Naive thymus-derived CD8-positive, alpha-beta T cell (primary cell): ENCODE measurements around the gene FNIP2. TPM values are rescaled to one million over a fixed set of nuclear protein-coding genes. Genes with fewer than 3 reads are reported as not detected.
"Not testable (repeated sequence)": the region's sequence is repeated elsewhere in the genome, so short reads cannot be mapped to it uniquely, and the experiment has no call there.

Experiments
- ATAC-seq, 2 donors: fragments of 150-1000 bp; cut with Tn5 transposase in 1 of 2; sonication (Bioruptor Pico), chemical (Tn5 transposase) in 1 of 2; 1 replicate in 1 of 2; 2 replicates in 1 of 2; pipeline ENCODE4 v1.10.0; 2021; ENCODE audit warnings: mild to moderate bottlenecking in 2 of 2, moderate library complexity in 2 of 2
- POLR2A ChIA-PET: fragments of 350-600 bp; sonication (Branson Sonifier 250); formaldehyde crosslinking; loops from one replicate; lab custom pipeline; 2021; ENCODE audit warnings: antibody characterized with exemption; lab: Charles Lee
- DNase-seq, 10 donors: peaks; one replicate each; pipeline versions ENCODE4 v3.0.0 to v3.0.0-alpha.2; 2020 to 2022
- H3K27ac Mint-ChIP-seq, 10 donors: one replicate each; pipeline ENCODE4 v1.8.0; 2020 to 2022; ENCODE audit warnings: mild to moderate bottlenecking in 10 of 10, mixed read lengths in 10 of 10, moderate library complexity in 4 of 10, inconsistent platforms in 1 of 10
- H3K27me3 Mint-ChIP-seq, 5 donors: one replicate each; pipeline ENCODE4 v1.8.0; 2021 to 2022; ENCODE audit warnings: mixed read lengths in 5 of 5
- H3K36me3 Mint-ChIP-seq, 3 donors: one replicate each; pipeline ENCODE4 v1.8.0; 2020 to 2022; ENCODE audit warnings: mixed read lengths in 3 of 3, mild to moderate bottlenecking in 2 of 3, inconsistent platforms in 1 of 3
- H3K4me1 Mint-ChIP-seq, 4 donors: one replicate each; pipeline ENCODE4 v1.8.0; 2021 to 2022; ENCODE audit warnings: mixed read lengths in 4 of 4
- H3K4me3 Mint-ChIP-seq, 10 donors: one replicate each; pipeline ENCODE4 v1.8.0; 2020 to 2022; ENCODE audit warnings: mild to moderate bottlenecking in 10 of 10, mixed read lengths in 10 of 10, moderate library complexity in 6 of 10, inconsistent platforms in 1 of 10
- H3K9me3 Mint-ChIP-seq, 9 donors: one replicate each; pipeline ENCODE4 v1.8.0; 2020 to 2022; ENCODE audit warnings: mixed read lengths in 9 of 9, mild to moderate bottlenecking in 3 of 9, inconsistent platforms in 1 of 9, moderate library complexity in 1 of 9
- polyA plus RNA-seq, 3 donors: library from polyadenylated mRNA; unstranded; fragments of 300-500 nt; fragmentation: Illumina TruSeq; gene quantifications; one replicate each; pipeline ENCODE4 v1.2.3, GENCODE V29; 2021
- total RNA-seq, 8 experiments: library from RNA in 2 of 8; stranded (reverse) in 2 of 8; gene quantifications; one replicate each; pipeline ENCODE4 v1.2.3 and lab custom pipeline; 2021 to 2026

Gene FNIP2
- total and polyA plus RNA-seq, 5 experiments from 2014 or later, result 2.5 to 10.1 (median 6.7) TPM

DNA sequence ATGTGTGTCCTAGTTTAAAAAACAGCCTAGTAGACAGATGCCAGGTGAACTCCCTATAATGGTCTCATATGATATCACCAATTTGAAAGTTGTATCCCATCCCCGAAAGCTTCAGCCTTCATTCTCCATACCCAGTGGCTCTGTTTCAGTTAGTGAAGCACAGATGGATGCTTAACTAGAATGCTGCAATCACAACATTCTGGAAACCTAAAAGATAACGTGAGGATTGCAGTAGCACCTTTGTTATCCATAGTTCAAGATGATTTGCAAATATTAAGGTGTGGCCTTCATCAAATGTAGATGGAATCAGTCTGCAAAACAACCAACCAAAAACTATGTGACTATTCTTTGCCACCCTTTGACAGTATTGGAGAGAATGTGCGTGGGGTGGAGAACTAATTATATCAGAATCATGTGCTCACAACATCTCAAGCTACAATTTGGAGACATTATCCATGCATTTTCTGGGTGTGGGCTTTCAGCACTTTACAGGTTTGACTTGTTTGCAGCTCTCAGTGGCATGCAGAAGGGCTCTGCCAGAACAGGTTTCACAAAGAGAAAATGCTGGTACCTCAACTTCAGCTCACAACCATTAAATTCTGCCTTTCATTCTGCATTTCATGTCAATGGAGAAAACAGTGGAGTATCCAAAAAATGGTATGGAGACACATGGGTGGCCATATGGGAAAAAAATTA is 27.4 kb upstream of the FNIP2 start:
- peaks cover 0 to 9% (median 5%) of the 10 kb centered on the region in 5 donors for H3K27me3 Mint-ChIP-seq
- no peak for DNase-seq
- H3K36me3 Mint-ChIP-seq, result no peaks in the 10 kb centered on the region
- ATAC-seq, result no peak
- no peaks in the 10 kb centered on the region for H3K4me1 Mint-ChIP-seq
- no peak overlapping the region for H3K4me3 Mint-ChIP-seq
- no peak overlapping the region for H3K27ac Mint-ChIP-seq
- H3K9me3 Mint-ChIP-seq, result peaks cover 0 to 2% (median 0%) of the 10 kb centered on the region in 9 donors
- POLR2A ChIA-PET, result interaction anchor here (0.5 kb wide), 1 partner anchor 63 kb away, joined by 4 read pairs; no protein-coding TSS in a partner anchor

DNA sequence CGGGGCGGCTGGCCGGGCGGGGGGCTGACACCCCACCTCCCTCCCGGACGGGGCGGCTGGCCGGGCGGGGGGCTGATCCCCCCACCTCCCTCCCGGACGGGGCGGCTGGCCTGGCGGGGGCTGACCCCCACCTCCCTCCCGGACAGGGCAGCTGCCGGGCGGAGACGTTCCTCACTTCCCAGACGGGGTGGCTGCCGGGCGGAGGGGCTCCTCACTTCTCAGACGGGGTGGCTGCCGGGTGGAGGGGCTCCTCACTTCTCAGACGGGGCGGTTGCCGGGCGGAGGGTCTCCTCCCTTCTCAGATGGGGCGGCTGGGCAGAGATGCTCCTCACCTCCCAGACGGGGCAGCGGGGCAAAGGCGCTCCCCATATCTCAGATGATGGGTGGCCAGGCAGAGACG is 22.3 kb upstream of the FNIP2 start:
- H3K9me3 Mint-ChIP-seq, H3K36me3 Mint-ChIP-seq, POLR2A ChIA-PET, H3K27me3 Mint-ChIP-seq, ATAC-seq, DNase-seq, H3K4me1 Mint-ChIP-seq, H3K4me3 Mint-ChIP-seq, H3K27ac Mint-ChIP-seq: not testable (repeated sequence)

GRCh38 chr4:158750379-158750778 is 18.4 kb upstream of the FNIP2 start:
- POLR2A ChIA-PET, result no interaction called here
- Mint-ChIP-seq H3K9me3 (peaks cover 0 to 3% (median 0%) of the 10 kb centered on the region in 9 donors), H3K36me3 (no peaks in the 10 kb centered on the region), H3K4me3 (no peak overlapping the region), H3K4me1 (no peaks in the 10 kb centered on the region), H3K27me3 (no peaks in the 10 kb centered on the region), H3K27ac (no peak overlapping the region)
- no peak for DNase-seq
- no peak for ATAC-seq

- H3K4me1 Mint-ChIP-seq, result no peaks in the 10 kb centered on the region
- H3K27me3 Mint-ChIP-seq, result peaks cover 3 to 19% (median 11%) of the 10 kb centered on the region in 5 donors
- POLR2A ChIA-PET, result no interaction called here
- peaks cover 0 to 14% (median 2%) of the 10 kb centered on the region in 9 donors for H3K9me3 Mint-ChIP-seq
- no peak overlapping the region for H3K27ac Mint-ChIP-seq
- no peak for ATAC-seq
- no peak overlapping the region for H3K4me3 Mint-ChIP-seq
- H3K36me3 Mint-ChIP-seq, result peaks cover 0 to 10% (median 9%) of the 10 kb centered on the region in 3 donors
- DNase-seq, result no peak
Measured at GRCh38 chr4:158754385-158755180, 14.2 kb upstream of the FNIP2 start.

- H3K27ac Mint-ChIP-seq, H3K36me3 Mint-ChIP-seq, ATAC-seq, H3K4me3 Mint-ChIP-seq, H3K4me1 Mint-ChIP-seq, DNase-seq, POLR2A ChIA-PET: not testable (repeated sequence)
- peaks cover 3 to 20% (median 11%) of the 10 kb centered on the region in 5 donors for H3K27me3 Mint-ChIP-seq
- H3K9me3 Mint-ChIP-seq, result peaks cover 0 to 14% (median 2%) of the 10 kb centered on the region in 9 donors
Measured at GRCh38 chr4:158755819-158756218, 13.0 kb upstream of the FNIP2 start.

DNA sequence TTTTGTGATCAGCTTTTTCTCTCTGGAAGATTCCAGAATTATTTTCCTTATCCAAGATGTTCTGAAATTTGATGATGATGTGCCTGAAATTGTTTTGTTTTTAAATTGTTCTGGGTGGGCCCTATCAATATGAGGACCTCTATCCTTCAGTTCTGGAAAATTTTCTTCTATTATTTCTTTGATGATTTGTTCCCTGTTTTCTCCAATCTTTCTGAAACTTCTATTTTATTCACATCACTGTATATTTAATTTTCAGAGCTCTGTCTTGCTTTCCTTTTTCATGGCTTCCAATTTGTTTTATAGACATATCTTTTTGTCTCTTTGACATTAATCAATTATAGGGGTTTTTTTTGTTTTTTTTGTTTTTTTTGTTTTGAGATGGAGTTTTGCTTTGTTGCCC is 12.2 kb upstream of the FNIP2 start:
- H3K27me3 Mint-ChIP-seq, result peaks cover 3 to 28% (median 11%) of the 10 kb centered on the region in 5 donors
- DNase-seq, result no peak
- H3K27ac Mint-ChIP-seq, result no peak overlapping the region
- H3K4me3 Mint-ChIP-seq, result no peak overlapping the region
- peaks cover 0 to 10% (median 9%) of the 10 kb centered on the region in 3 donors for H3K36me3 Mint-ChIP-seq
- no peak for ATAC-seq
- no peaks in the 10 kb centered on the region for H3K4me1 Mint-ChIP-seq
- POLR2A ChIA-PET, result no interaction called here
- H3K9me3 Mint-ChIP-seq, result peaks cover 0 to 14% (median 2%) of the 10 kb centered on the region in 9 donors

DNA sequence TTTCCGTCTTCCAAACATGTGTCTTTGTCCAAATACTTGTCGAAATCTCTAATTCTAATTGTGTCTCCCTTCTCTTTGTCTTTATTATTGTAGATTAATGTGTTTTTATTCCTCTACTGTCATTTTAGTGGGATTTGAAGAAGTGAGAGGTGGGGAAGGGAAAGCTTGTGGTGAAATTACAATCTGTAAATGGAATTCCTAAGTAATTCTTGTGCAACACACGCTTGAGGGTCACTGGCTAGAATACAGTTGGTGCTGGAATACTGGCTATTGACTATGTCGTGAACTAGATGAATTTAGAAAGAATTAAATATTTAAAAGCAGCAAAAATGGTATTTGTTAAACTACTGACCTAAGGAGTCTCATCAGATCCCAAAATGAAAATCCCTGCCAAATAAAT is 10.7 kb upstream of the FNIP2 start:
- peaks cover 0 to 10% (median 9%) of the 10 kb centered on the region in 3 donors for H3K36me3 Mint-ChIP-seq
- DNase-seq (no peak), ATAC-seq (no peak)
- H3K27me3 Mint-ChIP-seq, result peaks cover 3 to 32% (median 15%) of the 10 kb centered on the region in 5 donors
- POLR2A ChIA-PET, result no interaction called here
- no peak overlapping the region for H3K27ac Mint-ChIP-seq
- H3K4me1 Mint-ChIP-seq, result no peaks in the 10 kb centered on the region
- peaks cover 0 to 14% (median 2%) of the 10 kb centered on the region in 9 donors for H3K9me3 Mint-ChIP-seq
- H3K4me3 Mint-ChIP-seq, result no peak overlapping the region

DNA sequence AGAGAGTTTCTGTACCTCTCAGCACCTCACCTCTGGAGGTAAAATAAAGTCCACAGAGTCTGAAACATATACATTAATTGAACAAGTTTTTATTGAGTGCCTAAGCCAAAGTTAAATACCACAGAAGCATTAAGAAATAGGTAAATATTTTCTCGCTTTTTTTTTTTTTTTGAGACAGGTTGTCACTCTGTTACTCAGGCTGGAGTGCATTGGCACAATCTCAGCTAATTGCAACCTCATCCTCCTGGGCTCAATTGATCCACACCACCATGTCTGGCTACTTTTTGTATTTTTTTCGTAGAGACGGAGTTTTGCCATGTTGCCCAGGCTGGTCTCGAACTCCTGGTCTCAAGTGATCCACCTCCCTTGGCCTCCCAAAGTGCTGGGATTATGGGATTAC is 10.1 kb upstream of the FNIP2 start:
- DNase-seq (no peak), ATAC-seq (no peak)
- Mint-ChIP-seq H3K27ac (no peak overlapping the region), H3K36me3 (peaks cover 0 to 10% (median 9%) of the 10 kb centered on the region in 3 donors), H3K4me3 (no peak overlapping the region), H3K4me1 (no peaks in the 10 kb centered on the region), H3K9me3 (peaks cover 0 to 14% (median 2%) of the 10 kb centered on the region in 9 donors), H3K27me3 (peaks cover 3 to 33% (median 15%) of the 10 kb centered on the region in 5 donors)
- POLR2A ChIA-PET, result no interaction called here

GRCh38 chr4:158759539-158759938 is 9.3 kb upstream of the FNIP2 start:
- ATAC-seq, H3K36me3 Mint-ChIP-seq, H3K4me3 Mint-ChIP-seq, POLR2A ChIA-PET, H3K27ac Mint-ChIP-seq, DNase-seq, H3K4me1 Mint-ChIP-seq: not testable (repeated sequence)
- Mint-ChIP-seq H3K9me3 (peaks cover 0 to 14% (median 2%) of the 10 kb centered on the region in 9 donors), H3K27me3 (peaks cover 3 to 34% (median 15%) of the 10 kb centered on the region in 5 donors)

GRCh38 chr4:158760866-158761265 is 8.0 kb upstream of the FNIP2 start:
- POLR2A ChIA-PET, result no interaction called here

GRCh38 chr4:158762553-158762952 is 6.3 kb upstream of the FNIP2 start:
- ATAC-seq (no peak), DNase-seq (no peak)
- Mint-ChIP-seq H3K36me3 (peaks cover 0 to 5% (median 1%) of the 10 kb centered on the region in 3 donors), H3K4me3 (no peak overlapping the region), H3K27me3 (peaks cover 0 to 31% (median 8%) of the 10 kb centered on the region in 5 donors), H3K9me3 (peaks cover 0 to 4% (median 0%) of the 10 kb centered on the region in 9 donors), H3K4me1 (peaks cover 0 to 4% (median under 1%) of the 10 kb centered on the region in 4 donors), H3K27ac (no peak overlapping the region)
- POLR2A ChIA-PET, result no interaction called here

More at GRCh38 chr4:158760866-158761265, 8.0 kb upstream of the FNIP2 start:
- H3K9me3 Mint-ChIP-seq, result peaks cover 0 to 14% (median 2%) of the 10 kb centered on the region in 9 donors
- ATAC-seq (no peak), DNase-seq (no peak)
- H3K27me3 Mint-ChIP-seq, result peaks cover 3 to 34% (median 13%) of the 10 kb centered on the region in 5 donors
- no peaks in the 10 kb centered on the region for H3K4me1 Mint-ChIP-seq
- H3K4me3 Mint-ChIP-seq, result no peak overlapping the region
- H3K27ac Mint-ChIP-seq, result no peak overlapping the region
- peaks cover 0 to 10% (median 9%) of the 10 kb centered on the region in 3 donors for H3K36me3 Mint-ChIP-seq

GRCh38 chr4:158763462-158763861 is 5.4 kb upstream of the FNIP2 start:
- no peak overlapping the region for H3K27ac Mint-ChIP-seq
- peaks cover 0 to 14% (median 8%) of the 10 kb centered on the region in 4 donors for H3K4me1 Mint-ChIP-seq
- ATAC-seq (no peak), DNase-seq (no peak)
- no peak overlapping the region for H3K4me3 Mint-ChIP-seq
- no peaks in the 10 kb centered on the region for H3K9me3 Mint-ChIP-seq
- H3K27me3 Mint-ChIP-seq, result peaks cover 0 to 26% (median 8%) of the 10 kb centered on the region in 5 donors
- POLR2A ChIA-PET, result no interaction called here
- H3K36me3 Mint-ChIP-seq, result no peaks in the 10 kb centered on the region
